GM23338 (cell line): ENCODE data around the gene RGS3.

ENCODE experiments used
- EZH2 ChIP-seq: fragments of 200-600 bp; sonication (generic); IDR thresholded peaks from one replicate; pipeline ENCODE4 v1.8.0; 2017; ENCODE audit warnings: antibody characterized with exemption, mild to moderate bottlenecking, low read depth; ENCODE audit not compliant: unreplicated experiment
- EZH2phosphoT487 ChIP-seq: fragments of 200-600 bp; sonication (generic); IDR thresholded peaks from one replicate; pipeline ENCODE4 v1.8.1; 2018; ENCODE audit warnings: antibody characterized with exemption; ENCODE audit not compliant: unreplicated experiment
- JUNB ChIP-seq: IDR thresholded peaks from one replicate; pipeline ENCODE4 v1.6.1; 2016; ENCODE audit warnings: antibody characterized with exemption; ENCODE audit not compliant: unreplicated experiment
- NANOG ChIP-seq: IDR thresholded peaks from 2 replicates; pipeline ENCODE4 v1.6.1; 2016; ENCODE audit warnings: antibody characterized with exemption, borderline replicate concordance
- POLR2AphosphoS5 ChIP-seq: IDR thresholded peaks from 2 replicates; pipeline ENCODE4 v1.6.1; 2016; ENCODE audit warnings: antibody characterized with exemption, low read depth
- REST ChIP-seq: IDR thresholded peaks from one replicate; pipeline ENCODE4 v1.6.1; 2018; ENCODE audit warnings: antibody characterized with exemption; ENCODE audit not compliant: unreplicated experiment
- ZNF114 ChIP-seq: fragments of 250-450 bp; sonication (Bioruptor Pico); IDR thresholded peaks from 2 replicates; pipeline ENCODE4 v1.5.0; 2020; ENCODE audit warnings: mild to moderate bottlenecking, moderate library complexity
- TF ChIP-seq, protein P1 (sequence below), 2 experiments: fragments of 200-600 bp in 1 of 2; sonication (generic) in 1 of 2; conservative IDR thresholded peaks; 2 replicates each; pipeline versions ENCODE4 v1.5.1 to v1.6.1; 2016 to 2017; ENCODE audit warnings: antibody characterized with exemption in 2 of 2, low read depth in 2 of 2, mild to moderate bottlenecking in 2 of 2, moderate library complexity in 1 of 2
- TF ChIP-seq, protein P2 (sequence below): fragments of 250-450 bp; sonication (Bioruptor Pico); IDR thresholded peaks from 2 replicates; pipeline ENCODE4 v1.5.0; 2020; ENCODE audit warnings: mild to moderate bottlenecking, moderate library complexity

- TF ChIP-seq, protein P1, sequence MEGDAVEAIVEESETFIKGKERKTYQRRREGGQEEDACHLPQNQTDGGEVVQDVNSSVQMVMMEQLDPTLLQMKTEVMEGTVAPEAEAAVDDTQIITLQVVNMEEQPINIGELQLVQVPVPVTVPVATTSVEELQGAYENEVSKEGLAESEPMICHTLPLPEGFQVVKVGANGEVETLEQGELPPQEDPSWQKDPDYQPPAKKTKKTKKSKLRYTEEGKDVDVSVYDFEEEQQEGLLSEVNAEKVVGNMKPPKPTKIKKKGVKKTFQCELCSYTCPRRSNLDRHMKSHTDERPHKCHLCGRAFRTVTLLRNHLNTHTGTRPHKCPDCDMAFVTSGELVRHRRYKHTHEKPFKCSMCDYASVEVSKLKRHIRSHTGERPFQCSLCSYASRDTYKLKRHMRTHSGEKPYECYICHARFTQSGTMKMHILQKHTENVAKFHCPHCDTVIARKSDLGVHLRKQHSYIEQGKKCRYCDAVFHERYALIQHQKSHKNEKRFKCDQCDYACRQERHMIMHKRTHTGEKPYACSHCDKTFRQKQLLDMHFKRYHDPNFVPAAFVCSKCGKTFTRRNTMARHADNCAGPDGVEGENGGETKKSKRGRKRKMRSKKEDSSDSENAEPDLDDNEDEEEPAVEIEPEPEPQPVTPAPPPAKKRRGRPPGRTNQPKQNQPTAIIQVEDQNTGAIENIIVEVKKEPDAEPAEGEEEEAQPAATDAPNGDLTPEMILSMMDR (conservative IDR thresholded peaks at IDR 0.05; ENCODE audit: low read depth in 2 of 2) = no peak
- no peak for TF ChIP-seq REST
- TF ChIP-seq EZH2phosphoT487 = no peak
- TF ChIP-seq, protein P2, sequence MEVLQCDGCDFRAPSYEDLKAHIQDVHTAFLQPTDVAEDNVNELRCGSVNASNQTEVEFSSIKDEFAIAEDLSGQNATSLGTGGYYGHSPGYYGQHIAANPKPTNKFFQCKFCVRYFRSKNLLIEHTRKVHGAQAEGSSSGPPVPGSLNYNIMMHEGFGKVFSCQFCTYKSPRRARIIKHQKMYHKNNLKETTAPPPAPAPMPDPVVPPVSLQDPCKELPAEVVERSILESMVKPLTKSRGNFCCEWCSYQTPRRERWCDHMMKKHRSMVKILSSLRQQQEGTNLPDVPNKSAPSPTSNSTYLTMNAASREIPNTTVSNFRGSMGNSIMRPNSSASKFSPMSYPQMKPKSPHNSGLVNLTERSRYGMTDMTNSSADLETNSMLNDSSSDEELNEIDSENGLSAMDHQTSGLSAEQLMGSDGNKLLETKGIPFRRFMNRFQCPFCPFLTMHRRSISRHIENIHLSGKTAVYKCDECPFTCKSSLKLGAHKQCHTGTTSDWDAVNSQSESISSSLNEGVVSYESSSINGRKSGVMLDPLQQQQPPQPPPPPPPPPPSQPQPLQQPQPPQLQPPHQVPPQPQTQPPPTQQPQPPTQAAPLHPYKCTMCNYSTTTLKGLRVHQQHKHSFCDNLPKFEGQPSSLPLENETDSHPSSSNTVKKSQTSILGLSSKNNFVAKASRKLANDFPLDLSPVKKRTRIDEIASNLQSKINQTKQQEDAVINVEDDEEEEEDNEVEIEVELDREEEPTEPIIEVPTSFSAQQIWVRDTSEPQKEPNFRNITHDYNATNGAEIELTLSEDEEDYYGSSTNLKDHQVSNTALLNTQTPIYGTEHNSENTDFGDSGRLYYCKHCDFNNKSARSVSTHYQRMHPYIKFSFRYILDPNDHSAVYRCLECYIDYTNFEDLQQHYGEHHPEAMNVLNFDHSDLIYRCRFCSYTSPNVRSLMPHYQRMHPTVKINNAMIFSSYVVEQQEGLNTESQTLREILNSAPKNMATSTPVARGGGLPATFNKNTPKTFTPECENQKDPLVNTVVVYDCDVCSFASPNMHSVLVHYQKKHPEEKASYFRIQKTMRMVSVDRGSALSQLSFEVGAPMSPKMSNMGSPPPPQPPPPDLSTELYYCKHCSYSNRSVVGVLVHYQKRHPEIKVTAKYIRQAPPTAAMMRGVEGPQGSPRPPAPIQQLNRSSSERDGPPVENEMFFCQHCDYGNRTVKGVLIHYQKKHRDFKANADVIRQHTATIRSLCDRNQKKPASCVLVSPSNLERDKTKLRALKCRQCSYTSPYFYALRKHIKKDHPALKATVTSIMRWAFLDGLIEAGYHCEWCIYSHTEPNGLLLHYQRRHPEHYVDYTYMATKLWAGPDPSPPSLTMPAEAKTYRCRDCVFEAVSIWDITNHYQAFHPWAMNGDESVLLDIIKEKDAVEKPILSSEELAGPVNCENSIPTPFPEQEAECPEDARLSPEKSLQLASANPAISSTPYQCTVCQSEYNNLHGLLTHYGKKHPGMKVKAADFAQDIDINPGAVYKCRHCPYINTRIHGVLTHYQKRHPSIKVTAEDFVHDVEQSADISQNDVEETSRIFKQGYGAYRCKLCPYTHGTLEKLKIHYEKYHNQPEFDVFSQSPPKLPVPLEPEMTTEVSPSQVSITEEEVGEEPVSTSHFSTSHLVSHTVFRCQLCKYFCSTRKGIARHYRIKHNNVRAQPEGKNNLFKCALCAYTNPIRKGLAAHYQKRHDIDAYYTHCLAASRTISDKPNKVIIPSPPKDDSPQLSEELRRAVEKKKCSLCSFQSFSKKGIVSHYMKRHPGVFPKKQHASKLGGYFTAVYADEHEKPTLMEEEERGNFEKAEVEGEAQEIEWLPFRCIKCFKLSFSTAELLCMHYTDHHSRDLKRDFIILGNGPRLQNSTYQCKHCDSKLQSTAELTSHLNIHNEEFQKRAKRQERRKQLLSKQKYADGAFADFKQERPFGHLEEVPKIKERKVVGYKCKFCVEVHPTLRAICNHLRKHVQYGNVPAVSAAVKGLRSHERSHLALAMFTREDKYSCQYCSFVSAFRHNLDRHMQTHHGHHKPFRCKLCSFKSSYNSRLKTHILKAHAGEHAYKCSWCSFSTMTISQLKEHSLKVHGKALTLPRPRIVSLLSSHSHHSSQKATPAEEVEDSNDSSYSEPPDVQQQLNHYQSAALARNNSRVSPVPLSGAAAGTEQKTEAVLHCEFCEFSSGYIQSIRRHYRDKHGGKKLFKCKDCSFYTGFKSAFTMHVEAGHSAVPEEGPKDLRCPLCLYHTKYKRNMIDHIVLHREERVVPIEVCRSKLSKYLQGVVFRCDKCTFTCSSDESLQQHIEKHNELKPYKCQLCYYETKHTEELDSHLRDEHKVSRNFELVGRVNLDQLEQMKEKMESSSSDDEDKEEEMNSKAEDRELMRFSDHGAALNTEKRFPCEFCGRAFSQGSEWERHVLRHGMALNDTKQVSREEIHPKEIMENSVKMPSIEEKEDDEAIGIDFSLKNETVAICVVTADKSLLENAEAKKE (CRISPR knock-in tag) = no peak
- TF ChIP-seq JUNB = no peak
- no peak for TF ChIP-seq ZNF114 (CRISPR knock-in tag)
- TF ChIP-seq EZH2 = no peak
- no peak for TF ChIP-seq POLR2AphosphoS5
- no peak for TF ChIP-seq NANOG
Measured at GRCh38 chr9:113513111-113513510, 49.6 kb downstream of the RGS3 start.
